Stomach (tissue), 4 donors: ENCODE measurements around the gene KRT76.

ENCODE experiments used
- EP300 ChIP-seq: sonication (generic); formaldehyde crosslinking; IDR thresholded peaks from one replicate; pipeline ENCODE4 v1.6.1; 2017; ENCODE audit warnings: antibody characterized with exemption
- POLR2A ChIP-seq, 4 donors: fragments of 450-650 bp; IDR thresholded peaks; one replicate each; pipeline ENCODE4 v1.6.1; 2016; ENCODE audit warnings: antibody characterized with exemption in 4 of 4, control low read depth in 2 of 4, mild to moderate bottlenecking in 1 of 4, moderate library complexity in 1 of 4
- POLR2AphosphoS5 ChIP-seq, 3 donors: sonication (generic); formaldehyde crosslinking; IDR thresholded peaks; one replicate each; pipeline ENCODE4 v1.6.1; 2016; ENCODE audit warnings: antibody characterized with exemption in 3 of 3
- TF ChIP-seq, protein P1 (sequence below), 7 experiments: fragments of 450-650 bp in 4 of 7; fragments of 200-600 bp in 3 of 7; sonication (generic) in 3 of 7; IDR thresholded peaks; one replicate each; pipeline ENCODE4 v1.5.1; 2016 to 2019; ENCODE audit warnings: antibody characterized with exemption in 7 of 7, control low read depth in 2 of 7, mild to moderate bottlenecking in 1 of 7

DNA sequence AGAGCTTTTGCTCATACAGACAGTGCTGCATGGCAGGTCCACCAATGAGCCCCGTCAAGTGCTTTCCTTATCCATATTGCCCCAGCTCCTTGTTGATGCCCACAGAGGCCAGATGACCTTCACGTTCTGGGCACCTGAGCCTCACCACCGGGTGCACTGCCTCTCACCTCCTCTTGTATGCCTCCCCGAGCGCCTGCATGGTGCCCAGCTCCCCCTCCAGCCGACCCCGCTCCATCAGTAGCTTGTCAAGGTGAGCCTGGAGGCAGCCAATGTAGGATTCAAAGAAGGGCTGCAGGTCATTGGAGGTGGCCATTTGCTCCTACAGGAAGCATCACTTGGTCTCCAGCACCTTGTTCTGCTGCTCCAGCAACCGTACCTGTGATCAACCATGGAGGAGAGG, 42.0 kb downstream of the KRT76 start:
- TF ChIP-seq POLR2AphosphoS5 (IDR thresholded peaks at IDR 0.05), result no peak
- TF ChIP-seq, protein P1, sequence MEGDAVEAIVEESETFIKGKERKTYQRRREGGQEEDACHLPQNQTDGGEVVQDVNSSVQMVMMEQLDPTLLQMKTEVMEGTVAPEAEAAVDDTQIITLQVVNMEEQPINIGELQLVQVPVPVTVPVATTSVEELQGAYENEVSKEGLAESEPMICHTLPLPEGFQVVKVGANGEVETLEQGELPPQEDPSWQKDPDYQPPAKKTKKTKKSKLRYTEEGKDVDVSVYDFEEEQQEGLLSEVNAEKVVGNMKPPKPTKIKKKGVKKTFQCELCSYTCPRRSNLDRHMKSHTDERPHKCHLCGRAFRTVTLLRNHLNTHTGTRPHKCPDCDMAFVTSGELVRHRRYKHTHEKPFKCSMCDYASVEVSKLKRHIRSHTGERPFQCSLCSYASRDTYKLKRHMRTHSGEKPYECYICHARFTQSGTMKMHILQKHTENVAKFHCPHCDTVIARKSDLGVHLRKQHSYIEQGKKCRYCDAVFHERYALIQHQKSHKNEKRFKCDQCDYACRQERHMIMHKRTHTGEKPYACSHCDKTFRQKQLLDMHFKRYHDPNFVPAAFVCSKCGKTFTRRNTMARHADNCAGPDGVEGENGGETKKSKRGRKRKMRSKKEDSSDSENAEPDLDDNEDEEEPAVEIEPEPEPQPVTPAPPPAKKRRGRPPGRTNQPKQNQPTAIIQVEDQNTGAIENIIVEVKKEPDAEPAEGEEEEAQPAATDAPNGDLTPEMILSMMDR (IDR thresholded peaks at IDR 0.05), result no peak
- no peak for TF ChIP-seq EP300
- no peak for TF ChIP-seq POLR2A (IDR thresholded peaks at IDR 0.05)
